Activated CD4-positive, alpha-beta T cell treated with anti-CD3 and anti-CD28 coated beads, Interleukin-2, amount 10 ng/mL, durations not matched to agents 7 days and 5 days (primary cell): ENCODE results near the gene SIGLEC9. TPM values are rescaled to one million over a fixed set of nuclear protein-coding genes. Genes with fewer than 3 reads are reported as not detected.

Experiments
- CTCF ChIA-PET: fragments of 350-600 bp; sonication (Branson Sonifier 250); formaldehyde crosslinking; loops from one replicate; lab custom pipeline; 2021; ENCODE audit warnings: antibody characterized with exemption; lab: Charles Lee
- POLR2A ChIA-PET: fragments of 350-600 bp; sonication (Branson Sonifier 250); formaldehyde crosslinking; loops from one replicate; lab custom pipeline; 2021; ENCODE audit warnings: antibody characterized with exemption; lab: Charles Lee
- DNase-seq: peaks from one replicate; pipeline ENCODE4 v3.0.0-alpha.2; 2020
- H3K27ac Mint-ChIP-seq: one replicate; pipeline ENCODE4 v1.8.0; 2021; ENCODE audit warnings: mild to moderate bottlenecking, moderate library complexity, mixed read lengths
- H3K27me3 Mint-ChIP-seq: one replicate; pipeline ENCODE4 v1.8.0; 2021; ENCODE audit warnings: mixed read lengths
- H3K36me3 Mint-ChIP-seq: one replicate; pipeline ENCODE4 v1.8.0; 2021; ENCODE audit warnings: low read depth, mixed read lengths
- H3K4me1 Mint-ChIP-seq: one replicate; pipeline ENCODE4 v1.8.0; 2021; ENCODE audit warnings: mixed read lengths
- H3K4me3 Mint-ChIP-seq: one replicate; pipeline ENCODE4 v1.8.0; 2021; ENCODE audit warnings: mild to moderate bottlenecking, moderate library complexity, mixed read lengths
- H3K9me3 Mint-ChIP-seq: one replicate; pipeline ENCODE4 v1.8.0; 2021; ENCODE audit warnings: mixed read lengths
- total RNA-seq, 2 experiments: library from RNA; stranded (reverse); gene quantifications; one replicate each; pipeline ENCODE4 v1.2.3, GENCODE V29; 2021

The SIGLEC9 gene
- total RNA-seq: under 1 TPM; 0.20 to 0.27 TPM

DNA sequence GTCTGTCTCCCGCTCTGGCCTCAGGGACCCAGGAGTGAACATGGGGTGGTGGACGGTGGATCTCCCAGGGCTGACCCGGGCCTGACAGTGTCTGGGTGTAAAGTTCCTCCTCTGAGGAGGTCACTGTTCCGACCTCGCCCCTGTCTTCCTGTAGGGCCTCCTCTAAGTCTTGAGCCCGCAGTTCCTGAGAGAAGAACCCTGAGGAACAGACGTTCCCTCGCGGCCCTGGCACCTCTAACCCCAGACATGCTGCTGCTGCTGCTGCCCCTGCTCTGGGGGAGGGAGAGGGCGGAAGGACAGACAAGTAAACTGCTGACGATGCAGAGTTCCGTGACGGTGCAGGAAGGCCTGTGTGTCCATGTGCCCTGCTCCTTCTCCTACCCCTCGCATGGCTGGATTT is at the start of gene SIGLEC9:
TSS of gene SIGLEC9 (plus strand) at position 178 of the 400 bp plus-strand sequence. CDS start at position 247, 69 bp downstream.
- Mint-ChIP-seq H3K9me3 (peaks cover 3% of the 10 kb centered on the region), H3K36me3 (peaks cover 11% of the 10 kb centered on the region), H3K4me1 (peaks cover 72% of the 10 kb centered on the region), H3K27me3 (no peaks in the 10 kb centered on the region), H3K27ac (peak within 1 kb of the TSS; percentile 95), H3K4me3 (peak within 1 kb of the TSS; percentile 18)
- CTCF ChIA-PET: no interaction called here
- POLR2A ChIA-PET: no interaction called here
- no peak for DNase-seq

DNA sequence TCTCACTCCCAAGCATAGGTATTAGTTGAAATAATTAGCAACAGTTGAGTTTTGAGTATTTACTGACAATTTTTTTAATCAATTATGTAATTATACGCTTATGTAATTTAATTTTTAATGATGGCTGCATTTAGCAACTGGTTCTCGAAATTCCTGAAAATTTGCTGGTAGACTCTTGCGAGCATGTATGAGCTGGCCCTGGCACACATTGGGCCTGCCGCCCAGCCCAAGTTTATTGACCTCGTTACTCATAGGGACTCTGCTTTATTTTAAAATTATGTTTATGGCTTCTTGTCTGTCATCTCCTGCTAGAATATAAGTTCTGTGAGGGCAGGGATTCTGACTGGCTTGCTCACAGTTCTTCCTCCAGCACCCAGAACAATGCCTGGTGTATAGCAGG is 48.7 kb upstream of the SIGLEC9 start:
- Mint-ChIP-seq H3K4me1 (no peaks in the 10 kb centered on the region), H3K4me3 (no peak overlapping the region), H3K27ac (no peak overlapping the region), H3K36me3 (no peaks in the 10 kb centered on the region), H3K27me3 (peaks cover 20% of the 10 kb centered on the region), H3K9me3 (no peaks in the 10 kb centered on the region)
- DNase-seq: no peak
- ChIA-PET POLR2A (no interaction called here), CTCF (no interaction called here)

DNA sequence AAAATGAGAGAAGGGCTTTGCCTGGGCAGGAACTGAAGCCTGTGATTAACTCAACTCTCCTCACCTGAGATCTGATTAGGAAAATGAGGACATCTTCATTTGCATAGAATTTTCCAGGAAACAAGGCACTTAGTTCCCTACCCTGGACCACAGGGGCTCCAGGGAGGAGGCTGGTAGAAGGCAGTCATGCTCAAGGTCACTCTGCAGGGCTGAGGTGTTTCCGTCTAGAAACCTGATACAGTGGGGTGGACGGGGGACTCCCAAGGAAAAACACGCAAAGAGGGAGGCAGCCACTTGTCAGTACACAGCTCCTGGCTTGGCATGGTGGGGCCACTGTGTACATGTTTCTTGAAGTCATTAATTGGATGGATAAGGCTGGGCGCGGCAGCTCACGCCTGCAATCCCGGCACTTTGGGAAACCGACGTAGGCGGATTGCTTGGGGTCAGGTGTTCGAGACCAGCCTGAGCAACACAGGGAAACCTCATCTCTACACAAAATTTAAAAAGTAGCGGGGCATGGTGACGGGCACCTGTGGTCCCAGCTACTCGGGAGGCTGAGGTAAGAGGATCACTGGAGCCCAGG is 48.0 kb upstream of the SIGLEC9 start:
- CTCF ChIA-PET: interaction anchor here (1.1 kb wide), 1 partner anchor 10 kb away, joined by 5 read pairs; no protein-coding TSS in a partner anchor
- H3K27ac Mint-ChIP-seq: no peak overlapping the region

DNA sequence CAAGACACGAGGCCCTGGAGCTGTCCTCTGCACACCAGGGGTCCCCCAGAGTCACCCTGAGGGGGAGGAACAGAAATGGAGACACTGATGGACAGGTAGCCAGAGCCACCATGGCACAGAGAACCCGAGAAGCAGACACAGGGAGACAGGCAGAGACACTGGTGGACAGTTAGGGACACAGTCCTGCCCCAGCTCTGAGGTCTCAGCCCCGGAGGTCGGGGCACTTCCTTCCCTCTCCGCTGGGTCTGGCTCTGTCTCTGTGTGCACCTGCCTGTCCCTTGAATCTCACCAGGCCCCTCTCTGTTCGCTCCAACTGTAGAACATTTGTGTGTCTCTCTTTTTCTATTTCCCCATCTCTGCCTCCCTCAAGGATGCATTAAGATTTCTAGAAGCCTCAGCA is 46.6 kb upstream of the SIGLEC9 start:
- no peak overlapping the region for H3K4me3 Mint-ChIP-seq
- no peaks in the 10 kb centered on the region for H3K36me3 Mint-ChIP-seq
- H3K27me3 Mint-ChIP-seq: peaks cover 17% of the 10 kb centered on the region
- no peaks in the 10 kb centered on the region for H3K4me1 Mint-ChIP-seq
- DNase-seq: no peak
- H3K27ac Mint-ChIP-seq: no peak overlapping the region
- H3K9me3 Mint-ChIP-seq: no peaks in the 10 kb centered on the region
- CTCF ChIA-PET: no interaction called here
- POLR2A ChIA-PET: no interaction called here

More for the DNA sequence above, 48.0 kb upstream of the SIGLEC9 start:
- Mint-ChIP-seq H3K27me3 (peaks cover 20% of the 10 kb centered on the region), H3K36me3 (no peaks in the 10 kb centered on the region), H3K4me1 (no peaks in the 10 kb centered on the region), H3K9me3 (no peaks in the 10 kb centered on the region), H3K4me3 (no peak overlapping the region)
- DNase-seq: no peak
- POLR2A ChIA-PET: no interaction called here

DNA sequence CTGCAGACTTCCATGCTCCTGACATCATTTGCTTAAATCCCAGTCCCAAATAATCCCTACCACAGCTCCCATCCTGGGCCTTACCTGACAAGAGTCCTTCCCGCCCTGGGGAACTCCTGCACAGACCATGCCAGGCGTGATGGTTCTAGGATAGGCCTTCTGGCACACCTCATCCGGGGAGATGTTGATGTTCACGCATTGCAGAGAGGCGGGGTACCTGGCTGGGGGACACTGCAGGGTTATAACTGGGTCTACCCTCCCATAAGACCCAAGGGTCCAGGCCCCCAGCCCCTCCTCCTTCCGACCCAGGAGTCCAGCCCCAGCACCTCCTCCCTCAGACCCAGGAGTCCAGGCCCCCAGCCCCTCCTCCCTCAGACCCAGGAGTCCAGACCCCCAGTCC is 46.0 kb upstream of the SIGLEC9 start:
- no peak for DNase-seq
- no peak overlapping the region for H3K4me3 Mint-ChIP-seq
- CTCF ChIA-PET: interaction anchor here (1.2 kb wide), 1 partner anchor 10 kb away, joined by 4 read pairs; no protein-coding TSS in a partner anchor
- H3K4me1 Mint-ChIP-seq: no peaks in the 10 kb centered on the region
- H3K36me3 Mint-ChIP-seq: no peaks in the 10 kb centered on the region
- peaks cover 17% of the 10 kb centered on the region for H3K27me3 Mint-ChIP-seq
- no peak overlapping the region for H3K27ac Mint-ChIP-seq
- POLR2A ChIA-PET: no interaction called here
- no peaks in the 10 kb centered on the region for H3K9me3 Mint-ChIP-seq

DNA sequence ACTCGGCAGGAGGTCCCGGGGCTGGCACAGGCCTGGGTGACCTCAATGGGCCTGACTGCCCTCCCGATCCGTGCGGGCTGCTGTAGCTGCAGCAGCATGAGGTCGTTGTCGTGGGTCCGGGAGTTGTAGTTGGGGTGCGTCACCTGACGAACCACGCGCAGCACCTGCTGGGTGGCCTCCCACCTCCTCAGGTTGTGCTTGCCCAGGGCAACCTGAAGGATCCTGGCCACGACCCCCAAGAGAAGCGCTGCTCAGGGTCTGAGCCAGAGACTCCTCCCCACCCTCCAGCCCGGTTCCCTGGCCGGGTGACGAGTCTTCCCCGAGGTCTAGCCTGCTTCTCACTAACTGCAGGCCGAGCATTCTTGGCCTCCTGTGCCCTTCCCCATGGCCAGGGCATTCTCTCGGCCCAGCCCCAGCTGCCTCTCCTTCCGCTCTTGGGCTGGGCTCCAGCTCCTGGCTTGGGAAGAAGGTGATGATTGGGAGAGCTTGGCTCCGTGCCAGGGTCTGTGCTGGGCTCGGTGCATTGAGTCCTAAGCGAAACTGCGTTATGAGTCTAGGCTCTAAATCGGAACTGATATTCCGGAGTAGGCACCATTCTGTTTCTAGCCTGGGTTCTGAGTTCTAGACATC is 45.1 kb upstream of the SIGLEC9 start:
- Mint-ChIP-seq H3K4me3 (no peak overlapping the region), H3K9me3 (no peaks in the 10 kb centered on the region), H3K27ac (no peak overlapping the region), H3K36me3 (no peaks in the 10 kb centered on the region), H3K27me3 (peaks cover 11% of the 10 kb centered on the region), H3K4me1 (no peaks in the 10 kb centered on the region)
- ChIA-PET POLR2A (no interaction called here), CTCF (interaction anchor here (1.2 kb wide), 1 partner anchor 9 kb away, joined by 4 read pairs; no protein-coding TSS in a partner anchor)
- DNase-seq: no peak

DNA sequence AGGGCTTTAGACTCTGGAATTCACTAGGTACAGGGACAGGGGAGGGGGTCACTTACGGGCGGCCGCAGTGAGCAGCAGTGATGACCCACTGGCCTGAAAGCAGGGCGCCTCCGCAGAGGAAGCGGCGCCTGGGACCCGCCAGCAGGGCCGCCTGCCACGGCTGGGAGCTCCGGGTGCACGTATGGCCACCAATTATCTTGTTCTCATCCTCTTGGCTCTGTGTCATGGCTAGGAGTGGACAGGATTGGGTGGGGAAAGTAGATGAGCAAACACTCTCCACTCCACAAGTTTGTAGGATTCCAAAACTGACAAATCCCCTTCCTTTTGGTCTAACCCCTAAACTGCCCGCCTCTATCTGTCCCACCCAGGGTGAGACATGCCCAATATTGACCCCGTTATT is 43.2 kb upstream of the SIGLEC9 start:
- Mint-ChIP-seq H3K4me1 (no peaks in the 10 kb centered on the region), H3K36me3 (no peaks in the 10 kb centered on the region), H3K27me3 (peaks cover 8% of the 10 kb centered on the region), H3K9me3 (no peaks in the 10 kb centered on the region), H3K4me3 (no peak overlapping the region), H3K27ac (no peak overlapping the region)
- DNase-seq: no peak
- CTCF ChIA-PET: no interaction called here
- POLR2A ChIA-PET: no interaction called here

DNA sequence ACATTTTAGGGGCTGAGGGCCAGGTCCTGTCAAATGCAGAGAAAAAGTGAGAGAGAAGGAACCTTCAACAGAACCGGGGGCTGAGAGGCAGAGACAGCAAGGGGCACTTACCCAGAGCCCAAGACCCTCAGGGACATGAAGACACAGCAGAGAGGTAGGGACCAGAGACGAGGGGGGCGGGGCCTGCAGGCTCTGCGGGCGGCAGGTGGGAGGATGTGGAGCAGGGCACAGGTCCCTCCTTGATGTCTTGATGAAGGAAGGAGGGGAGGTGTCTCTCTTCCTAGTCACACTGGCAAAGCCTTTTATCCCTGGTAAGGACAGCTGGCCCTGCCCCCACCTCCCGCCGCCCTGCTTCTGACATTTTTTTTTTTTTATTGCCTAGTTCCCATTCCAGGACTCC is 42.1 kb upstream of the SIGLEC9 start, which contains the start of gene KLK14:
TSS of gene KLK14 (minus strand) at position 277 of the 400 bp plus-strand sequence. CDS start at position 4, 273 bp downstream.
- no peaks in the 10 kb centered on the region for H3K36me3 Mint-ChIP-seq
- POLR2A ChIA-PET: no interaction called here
- H3K27me3 Mint-ChIP-seq: peaks cover 8% of the 10 kb centered on the region
- H3K4me3 Mint-ChIP-seq: no peak within 1 kb of the TSS
- CTCF ChIA-PET: no interaction called here
- DNase-seq: no peak
- H3K27ac Mint-ChIP-seq: peak within 1 kb of the TSS; percentile 25
- H3K9me3 Mint-ChIP-seq: no peaks in the 10 kb centered on the region
- no peaks in the 10 kb centered on the region for H3K4me1 Mint-ChIP-seq

DNA sequence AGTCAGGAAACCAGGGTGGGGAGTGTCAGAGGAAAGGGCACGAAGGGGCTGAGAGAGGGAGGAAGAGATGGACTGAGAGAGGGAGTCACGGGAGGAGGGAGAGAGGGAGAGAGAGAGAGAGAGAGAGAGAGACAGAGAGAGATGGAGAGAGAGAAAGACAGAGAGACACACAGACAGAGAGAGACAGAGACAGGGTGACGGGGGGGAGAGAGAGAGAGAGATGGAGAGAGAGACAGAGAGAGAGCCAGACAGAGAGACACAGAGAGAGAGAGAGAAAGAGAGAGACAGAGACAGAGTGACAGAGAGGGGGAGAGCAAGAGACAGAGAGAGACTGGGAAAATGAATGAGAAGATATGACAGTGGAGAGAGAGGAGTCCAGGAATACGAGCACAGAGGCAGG is 41.5 kb upstream of the SIGLEC9 start:
- CTCF ChIA-PET: no interaction called here
- no peaks in the 10 kb centered on the region for H3K4me1 Mint-ChIP-seq
- H3K9me3 Mint-ChIP-seq: no peaks in the 10 kb centered on the region
- no peak for DNase-seq
- peaks cover 8% of the 10 kb centered on the region for H3K27me3 Mint-ChIP-seq
- no peaks in the 10 kb centered on the region for H3K36me3 Mint-ChIP-seq
- H3K4me3 Mint-ChIP-seq: no peak overlapping the region
- H3K27ac Mint-ChIP-seq: no peak overlapping the region
- POLR2A ChIA-PET: no interaction called here

DNA sequence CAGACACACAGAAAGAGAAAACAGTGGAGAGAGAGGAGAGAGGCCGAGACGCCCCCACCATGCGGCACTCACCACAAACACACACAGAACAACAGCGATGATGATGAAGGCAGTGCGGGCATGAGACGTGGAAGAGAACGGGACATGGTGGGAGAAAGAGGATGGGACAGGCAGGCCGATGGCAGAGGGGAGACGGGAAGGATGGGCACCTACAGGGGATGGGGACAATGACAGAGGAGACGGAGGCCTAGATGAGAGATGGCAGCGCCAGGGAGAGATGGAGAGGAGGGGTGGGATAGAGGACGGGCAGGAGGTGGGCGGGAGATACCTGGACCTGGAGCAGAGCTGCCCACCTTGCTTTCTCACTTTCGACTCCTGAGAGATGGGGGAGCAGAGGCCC is 40.9 kb upstream of the SIGLEC9 start:
- Mint-ChIP-seq H3K36me3 (no peaks in the 10 kb centered on the region), H3K9me3 (no peaks in the 10 kb centered on the region), H3K4me3 (no peak overlapping the region), H3K27me3 (peaks cover 8% of the 10 kb centered on the region), H3K27ac (no peak overlapping the region), H3K4me1 (no peaks in the 10 kb centered on the region)
- no peak for DNase-seq
- ChIA-PET POLR2A (no interaction called here), CTCF (no interaction called here)

DNA sequence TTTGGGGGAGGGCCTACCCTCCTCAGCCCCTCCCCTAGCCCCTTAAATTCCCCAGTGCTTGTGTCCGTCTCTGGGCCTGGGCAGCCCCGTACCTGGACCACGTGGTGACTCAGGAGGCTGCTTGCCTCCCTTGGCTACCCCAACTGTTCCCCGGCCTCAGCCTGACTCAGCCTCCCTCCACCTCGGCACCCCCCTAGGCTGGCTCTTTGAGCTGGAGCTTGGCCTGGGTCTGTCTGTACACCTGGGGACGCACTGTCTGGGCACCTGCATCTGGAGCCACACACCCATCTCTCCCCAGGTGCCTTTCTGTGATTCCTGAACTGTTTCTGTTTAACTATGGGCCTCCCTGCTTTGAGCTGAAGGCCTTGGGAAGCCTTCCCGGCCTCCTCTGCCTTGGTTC is 40.2 kb upstream of the SIGLEC9 start:
- H3K27ac Mint-ChIP-seq: no peak overlapping the region
- H3K4me3 Mint-ChIP-seq: no peak overlapping the region
- no peaks in the 10 kb centered on the region for H3K36me3 Mint-ChIP-seq
- no peaks in the 10 kb centered on the region for H3K9me3 Mint-ChIP-seq
- CTCF ChIA-PET: interaction anchor here (0.7 kb wide), 1 partner anchor 51 kb away, joined by 3 read pairs; no protein-coding TSS in a partner anchor
- H3K4me1 Mint-ChIP-seq: no peaks in the 10 kb centered on the region
- peaks cover 8% of the 10 kb centered on the region for H3K27me3 Mint-ChIP-seq
- POLR2A ChIA-PET: no interaction called here
- no peak for DNase-seq

DNA sequence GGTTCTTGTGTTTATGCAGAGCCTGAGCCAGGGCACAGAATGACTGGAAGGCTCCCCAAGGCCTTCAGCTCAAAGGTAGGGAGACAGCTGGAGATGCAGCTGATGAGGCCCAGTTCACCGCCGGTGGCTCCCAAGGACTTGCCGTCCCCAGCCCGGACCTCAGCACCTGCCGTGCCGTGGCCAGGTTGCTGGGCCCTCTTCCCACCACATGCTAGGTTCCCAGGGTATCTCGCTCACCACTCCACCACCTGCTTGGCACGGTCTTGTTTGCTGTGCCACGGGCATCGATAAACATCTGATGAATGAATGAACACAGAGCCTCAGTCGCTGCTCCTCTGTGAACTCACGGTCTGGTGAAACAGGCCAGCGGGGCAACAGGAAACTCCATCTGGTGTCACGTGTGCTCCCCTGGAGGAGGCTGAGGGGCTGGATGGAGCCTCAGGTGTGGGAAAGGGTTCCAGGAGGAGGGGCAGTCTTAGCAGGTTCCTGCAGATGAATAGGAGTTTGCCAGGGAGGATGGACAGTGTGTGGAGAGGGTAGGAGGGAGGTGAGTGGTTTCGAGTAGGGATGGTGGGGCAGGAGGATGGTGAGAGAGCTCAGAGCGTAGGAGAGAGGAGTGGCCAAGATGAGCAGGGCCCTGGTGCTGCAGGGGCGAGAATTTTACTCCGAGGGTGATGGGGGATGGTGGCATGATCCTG is 38.4 kb upstream of the SIGLEC9 start:
- peaks cover 8% of the 10 kb centered on the region for H3K27me3 Mint-ChIP-seq
- H3K27ac Mint-ChIP-seq: no peak overlapping the region
- POLR2A ChIA-PET: no interaction called here
- no peaks in the 10 kb centered on the region for H3K36me3 Mint-ChIP-seq
- no peak for DNase-seq
- H3K4me1 Mint-ChIP-seq: no peaks in the 10 kb centered on the region
- H3K4me3 Mint-ChIP-seq: no peak overlapping the region
- CTCF ChIA-PET: interaction anchor here (0.8 to 1.4 kb wide), 2 partner anchors 9 to 10 kb away, joined by 5 to 6 read pairs; no protein-coding TSS in a partner anchor
- no peaks in the 10 kb centered on the region for H3K9me3 Mint-ChIP-seq

DNA sequence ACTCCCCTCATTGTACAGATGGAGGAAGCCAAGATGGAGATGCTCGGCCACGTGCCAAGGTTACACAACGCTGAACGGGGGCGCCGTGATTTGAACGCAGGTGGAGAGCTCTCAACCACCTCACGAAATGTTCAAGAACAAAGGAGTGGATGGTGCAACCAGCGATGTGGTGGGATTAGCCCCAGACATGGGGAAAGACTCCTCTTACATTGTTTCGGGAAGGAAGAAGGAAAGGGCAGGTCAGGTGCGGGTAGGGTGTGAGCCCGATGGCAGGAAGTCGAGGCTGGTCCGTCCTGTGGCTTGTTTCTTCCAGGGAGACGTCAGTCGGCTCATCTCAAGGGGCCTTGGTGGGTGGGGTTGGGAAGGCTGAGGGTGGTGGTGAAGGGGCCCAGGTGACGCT is 34.9 kb upstream of the SIGLEC9 start:
- H3K9me3 Mint-ChIP-seq: no peaks in the 10 kb centered on the region
- no peaks in the 10 kb centered on the region for H3K4me1 Mint-ChIP-seq
- no peak overlapping the region for H3K27ac Mint-ChIP-seq
- no peak for DNase-seq
- no peaks in the 10 kb centered on the region for H3K27me3 Mint-ChIP-seq
- H3K4me3 Mint-ChIP-seq: no peak overlapping the region
- ChIA-PET CTCF (no interaction called here), POLR2A (no interaction called here)
- no peaks in the 10 kb centered on the region for H3K36me3 Mint-ChIP-seq
